HG02571 (cell line): ENCODE data around the gene BASP1.
A peak's percentile ranks its signal among the peaks of the same experiment; 100 is the strongest.
"Not testable (repeated sequence)": the region's sequence is repeated elsewhere in the genome, so short reads cannot be mapped to it uniquely, and the experiment has no call there.

ENCODE experiments used
- ATAC-seq: cut with Tn5 transposase; IDR thresholded peaks from one replicate; pipeline ENCODE4 v1.9.1; 2021; ENCODE audit warnings: mild to moderate bottlenecking, moderate library complexity; ENCODE audit not compliant: unreplicated experiment

BASP1 gene

GRCh38 chr5:17190799-17191391 is 26.5 kb upstream of the BASP1 start:
- no peak for ATAC-seq

GRCh38 chr5:17191574-17191973 is 25.9 kb upstream of the BASP1 start:
- not testable (repeated sequence) for ATAC-seq

- ATAC-seq: no peak
Measured at GRCh38 chr5:17192191-17192590, 25.2 kb upstream of the BASP1 start.

GRCh38 chr5:17196024-17196423 is 21.4 kb upstream of the BASP1 start:
- no peak for ATAC-seq

GRCh38 chr5:17196697-17197096 is 20.7 kb upstream of the BASP1 start:
- no peak for ATAC-seq

GRCh38 chr5:17203329-17204132 is 13.9 kb upstream of the BASP1 start:
- no peak for ATAC-seq

GRCh38 chr5:17204133-17204489 is 13.3 kb upstream of the BASP1 start:
- no peak for ATAC-seq

- ATAC-seq: no peak
Measured at GRCh38 chr5:17206021-17206420, 11.4 kb upstream of the BASP1 start.

GRCh38 chr5:17212191-17212590 is 5.2 kb upstream of the BASP1 start:
- ATAC-seq: no peak

- ATAC-seq: no peak
Measured at GRCh38 chr5:17212996-17213395, 4.4 kb upstream of the BASP1 start.

GRCh38 chr5:17213938-17214337 is 3.5 kb upstream of the BASP1 start:
- ATAC-seq: no peak

- no peak for ATAC-seq
Measured at GRCh38 chr5:17214893-17215292, 2.5 kb upstream of the BASP1 start.

GRCh38 chr5:17215361-17215760 is 2.1 kb upstream of the BASP1 start:
- no peak for ATAC-seq

- peak; percentile 37 for ATAC-seq
Measured at GRCh38 chr5:17216176-17216973, 1.1 kb upstream of the BASP1 start.

- ATAC-seq: no peak
Measured at GRCh38 chr5:17216974-17217492, 398 bp upstream of the BASP1 start.

- ATAC-seq: peak; percentile 35
Measured at GRCh38 chr5:17218353-17219005, 1.0 kb downstream of the BASP1 start.

GRCh38 chr5:17219006-17219422 is 1.6 kb downstream of the BASP1 start:
- no peak for ATAC-seq

- ATAC-seq: no peak
Measured at GRCh38 chr5:17219469-17219868, 2.0 kb downstream of the BASP1 start.

GRCh38 chr5:17219992-17220391 is 2.6 kb downstream of the BASP1 start:
- no peak for ATAC-seq

GRCh38 chr5:17220469-17220868 is 3.0 kb downstream of the BASP1 start:
- ATAC-seq: no peak
